A549 (cell line): ENCODE data around the gene GCAT. TPM values are rescaled to one million over a fixed set of nuclear protein-coding genes. Genes with fewer than 3 reads are reported as not detected.
A peak's percentile ranks its signal among the peaks of the same experiment; 100 is the strongest.

Experiments used
- ATAC-seq, 2 experiments: fragments of 200-7000 bp in 1 of 2; fragments of >200 bp in 1 of 2; cut with Nextera tagmentation in 1 of 2; cut with Tn5 transposase in 1 of 2; 3 replicates each; pipeline versions ENCODE4 v1.8.0 to v1.9.1; 2018 to 2020; ENCODE audit warnings: mild to moderate bottlenecking in 1 of 2, moderate library complexity in 1 of 2
- CTCF ChIA-PET: fragments of 300-600 bp; sonication (Branson Sonifier 250); formaldehyde crosslinking; extraction: SDS; loops from one replicate; lab custom pipeline; 2021; ENCODE audit warnings: antibody characterized with exemption, inconsistent platforms; lab: Yijun Ruan, JAX
- POLR2A ChIA-PET: fragments of 350-600 bp; formaldehyde crosslinking; extraction: SDS; loops from one replicate; lab custom pipeline; 2021; ENCODE audit warnings: antibody characterized with exemption, inconsistent platforms; lab: Yijun Ruan, JAX
- DNase-seq, 2 experiments: peaks; one replicate each; pipeline versions ENCODE4 v3.0.0 to v3.0.0-alpha.2; 2011 to 2016; ENCODE audit warnings: low read depth in 1 of 2, low spot score in 1 of 2
- FAIRE-seq: peaks from 2 replicates; lab custom pipeline; 2011; peaks lifted over from hg19 to GRCh38; lab: Jason Lieb, UNC
- H3K27ac ChIP-seq, 2 experiments: fragments of >200 bp; sonication (Bioruptor Twin); formaldehyde crosslinking; 3 replicates each; pipeline ENCODE4 v1.5.1; 2016 to 2017
- H3K4me1 ChIP-seq: fragments of >200 bp; sonication (Bioruptor Twin); formaldehyde crosslinking; 3 replicates; pipeline ENCODE4 v1.6.1; 2016
- H3K4me2 ChIP-seq: fragments of >200 bp; sonication (Bioruptor Twin); formaldehyde crosslinking; 3 replicates; pipeline ENCODE4 v1.6.1; 2016
- H3K4me3 ChIP-seq: fragments of >200 bp; sonication (Bioruptor Twin); formaldehyde crosslinking; 3 replicates; pipeline ENCODE4 v1.5.1; 2016
- H3K9me3 ChIP-seq: fragments of >200 bp; sonication (Bioruptor Twin); formaldehyde crosslinking; 3 replicates; pipeline ENCODE4 v1.6.1; 2016
- CBX2 ChIP-seq: fragments of 200-600 bp; sonication (generic); IDR thresholded peaks from 2 replicates; pipeline ENCODE4 v1.6.1; 2016; ENCODE audit warnings: low read depth, mild to moderate bottlenecking, borderline replicate concordance
- CBX8 ChIP-seq: fragments of 200-600 bp; sonication (generic); IDR thresholded peaks from 2 replicates; pipeline ENCODE4 v1.6.1; 2016
- CEBPB ChIP-seq, 2 experiments: fragments of >200 bp in 1 of 2; sonication (Bioruptor Twin) in 1 of 2; formaldehyde crosslinking in 1 of 2; IDR thresholded peaks; 2 replicates each; pipeline ENCODE4 v1.6.1; 2012 to 2016
- CHD4 ChIP-seq: fragments of 200-600 bp; sonication (generic); IDR thresholded peaks from 2 replicates; pipeline ENCODE4 v1.6.1; 2016; ENCODE audit warnings: antibody characterized with exemption, mild to moderate bottlenecking, borderline replicate concordance
- EHMT2 ChIP-seq: fragments of 200-600 bp; sonication (generic); IDR thresholded peaks from 2 replicates; pipeline ENCODE4 v1.6.1; 2016; ENCODE audit warnings: antibody characterized with exemption, low read depth, mild to moderate bottlenecking, moderate library complexity
- EP300 ChIP-seq, 2 experiments: fragments of >200 bp; sonication (Bioruptor Twin); formaldehyde crosslinking; IDR thresholded peaks; 2 replicates in 1 of 2; 3 replicates in 1 of 2; pipeline ENCODE4 v1.6.1; 2016 to 2017
- ESRRA ChIP-seq: fragments of 150-350 bp; IDR thresholded peaks from 2 replicates; pipeline ENCODE4 v1.6.1; 2014; ENCODE audit warnings: mild to moderate bottlenecking, low read length, borderline replicate concordance
- FOXS1 ChIP-seq: fragments of 250-450 bp; sonication (Bioruptor Pico); IDR thresholded peaks from 2 replicates; pipeline ENCODE4 v1.5.0; 2020; ENCODE audit warnings: mild to moderate bottlenecking, moderate library complexity
- HOXB5 ChIP-seq: fragments of 250-450 bp; sonication (Bioruptor Pico); IDR thresholded peaks from 2 replicates; pipeline ENCODE4 v1.5.0; 2020; ENCODE audit warnings: mild to moderate bottlenecking, moderate library complexity
- JUNB ChIP-seq: fragments of >200 bp; sonication (Bioruptor Twin); formaldehyde crosslinking; IDR thresholded peaks from 2 replicates; pipeline ENCODE4 v1.6.1; 2016
- KDM1A ChIP-seq: fragments of 200-600 bp; sonication (generic); IDR thresholded peaks from 2 replicates; pipeline ENCODE4 v1.6.1; 2016; ENCODE audit warnings: low read depth, mild to moderate bottlenecking
- KDM5A ChIP-seq: fragments of 200-600 bp; sonication (generic); IDR thresholded peaks from 2 replicates; pipeline ENCODE4 v1.6.1; 2016; ENCODE audit warnings: antibody characterized with exemption, mild to moderate bottlenecking
- MAFK ChIP-seq: fragments of 450-650 bp; IDR thresholded peaks from 2 replicates; pipeline ENCODE4 v1.6.1; 2014; ENCODE audit not compliant: partially characterized antibody
- MYC ChIP-seq: IDR thresholded peaks from 2 replicates; pipeline ENCODE4 v1.6.1; 2012; ENCODE audit warnings: mild to moderate bottlenecking, inconsistent platforms, low read length, improper control_type of control experiment, borderline replicate concordance
- NR3C1 ChIP-seq: fragments of >200 bp; sonication (Bioruptor Twin); formaldehyde crosslinking; IDR thresholded peaks from 3 replicates; pipeline ENCODE4 v1.6.1; 2017
- POLR2AphosphoS2 ChIP-seq: conservative IDR thresholded peaks from 2 replicates; pipeline ENCODE4 v1.6.1; 2012; ENCODE audit warnings: low read length, improper control_type of control experiment, inconsistent platforms
- RCOR1 ChIP-seq: fragments of 150-350 bp; IDR thresholded peaks from 2 replicates; pipeline ENCODE4 v1.6.1; 2014; ENCODE audit warnings: antibody characterized with exemption, low read length, low read depth
- RNF2 ChIP-seq: fragments of 200-600 bp; sonication (generic); IDR thresholded peaks from 2 replicates; pipeline ENCODE4 v1.6.1; 2016; ENCODE audit warnings: low read depth, mild to moderate bottlenecking, antibody characterized with exemption, moderate library complexity, borderline replicate concordance
- SREBF2 ChIP-seq: fragments of 450-650 bp; IDR thresholded peaks from 2 replicates; pipeline ENCODE4 v1.6.1; 2014; ENCODE audit warnings: mild to moderate bottlenecking, moderate library complexity
- TP53 ChIP-seq: fragments of 250-450 bp; sonication (Bioruptor Pico); IDR thresholded peaks from 2 replicates; pipeline ENCODE4 v1.5.0; 2021; ENCODE audit warnings: mild to moderate bottlenecking, moderate library complexity
- ZC3H11A ChIP-seq: fragments of 450-650 bp; IDR thresholded peaks from 2 replicates; pipeline ENCODE4 v1.6.1; 2014; ENCODE audit warnings: antibody characterized with exemption, mild to moderate bottlenecking
- ZFP36 ChIP-seq: fragments of 450-650 bp; IDR thresholded peaks from 2 replicates; pipeline ENCODE4 v1.6.1; 2014; ENCODE audit warnings: borderline replicate concordance; ENCODE audit not compliant: partially characterized antibody
- WGBS: methylation state at CpG from one replicate; pipeline ENCODE4 v1.1.6; 2017; ENCODE audit errors: missing lambda C conversion rate; 5-methylcytosine and 5-hydroxymethylcytosine counted together
- polyA plus RNA-seq, 4 experiments: library from polyadenylated mRNA; depleted of rRNA in 3 of 4; stranded (reverse); fragments of >200 nt; fragmentation: RNase III in 1 of 4; extraction: RNeasy Plus Mini Kit Qiagen cat#74134 plus additional on column Dnase treatment in 1 of 4; gene quantifications; 2 replicates in 3 of 4; 3 replicates in 1 of 4; pipeline ENCODE4 v1.2.3, GENCODE V29; 2011 to 2017
- TF ChIP-seq, protein P1 (sequence below): fragments of 250-450 bp; sonication (Bioruptor Pico); IDR thresholded peaks from 2 replicates; pipeline ENCODE4 v1.5.0; 2021; ENCODE audit warnings: mild to moderate bottlenecking, moderate library complexity, borderline replicate concordance
- TF ChIP-seq, protein P2 (sequence below): fragments of >200 bp; sonication (Bioruptor Twin); formaldehyde crosslinking; IDR thresholded peaks from 3 replicates; pipeline ENCODE4 v1.6.1; 2016
- TF ChIP-seq, protein P3 (sequence below): IDR thresholded peaks from 2 replicates; pipeline ENCODE4 v1.6.1; 2012; ENCODE audit warnings: low read depth, borderline replicate concordance
- TF ChIP-seq, protein P4 (sequence below): fragments of 450-650 bp; IDR thresholded peaks from 2 replicates; pipeline ENCODE4 v1.6.1; 2014; ENCODE audit warnings: antibody characterized with exemption
- TF ChIP-seq, protein P5 (sequence below): IDR thresholded peaks from 2 replicates; pipeline ENCODE4 v1.6.1; 2012

Gene GCAT
- polyA plus RNA-seq, 2 of the 4 experiments (the other 2 are of a cell fraction) = 1.2 to 2.1 TPM

DNA sequence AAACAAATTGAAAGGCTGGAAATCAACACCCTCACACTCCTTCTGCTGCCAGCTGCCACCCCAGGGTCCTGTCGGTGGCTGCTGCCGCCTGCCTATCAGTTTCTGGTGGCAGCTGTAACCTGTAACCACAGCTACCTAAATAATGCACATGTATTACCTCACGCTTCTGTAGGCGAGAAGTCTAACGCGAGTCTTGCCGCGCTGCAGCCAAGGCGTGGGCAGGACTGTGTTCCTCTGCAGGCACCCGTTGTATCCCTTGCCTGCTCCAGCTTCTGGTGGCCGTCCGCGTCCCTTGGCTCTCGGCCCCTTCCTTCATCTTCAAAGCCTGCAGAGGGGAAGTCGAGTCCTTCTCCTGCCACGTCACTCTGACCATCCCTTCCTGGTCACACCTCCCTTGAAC, 44.1 kb upstream of the GCAT start:
- POLR2A ChIA-PET = no interaction called here
- WGBS = 93% methylated on average over 16 of the region's 16 CpGs

DNA sequence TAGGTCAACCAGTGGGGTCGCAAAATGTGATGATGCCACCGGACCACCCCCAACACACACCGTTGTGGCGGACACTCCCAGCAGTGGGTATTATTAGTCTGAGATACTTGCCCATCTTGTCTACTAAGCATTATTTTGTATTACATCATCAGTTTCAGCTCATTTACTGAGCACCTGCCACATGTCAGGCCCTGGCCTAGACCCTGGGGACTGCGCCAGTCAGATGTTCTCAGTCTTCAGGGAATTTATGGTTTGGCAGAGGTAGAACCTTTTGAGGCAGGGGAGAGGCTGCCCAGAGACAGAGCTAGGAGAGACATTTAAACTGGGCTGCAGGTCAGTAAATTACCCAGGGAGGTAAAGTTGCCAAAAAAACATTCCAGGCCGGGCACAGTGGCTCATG, 43.1 kb upstream of the GCAT start:
- peaks cover 35% of the 10 kb centered on the region for H3K4me1 ChIP-seq
- POLR2A ChIA-PET = no interaction called here
- FAIRE-seq = no peak
- TF ChIP-seq ZC3H11A (no peak), CHD4 (no peak), JUNB (no peak), MAFK (peak; percentile 44), RNF2 (no peak)
- TF ChIP-seq, all 56 proteins: peak for 1
- CTCF ChIA-PET = interaction anchor here (0.5 to 1.4 kb wide), 4 partner anchors 16 to 157 kb away, joined by 3 to 4 read pairs (median 3); no protein-coding TSS in a partner anchor
- Histone ChIP-seq H3K9me3 (no peaks in the 10 kb centered on the region), H3K4me3 (no peak overlapping the region), H3K27ac (no peak overlapping the region), H3K4me2 (no peak overlapping the region)
- 94% methylated on average over 6 of the region's 6 CpGs for WGBS
- no peak for DNase-seq
- no peak for ATAC-seq

More for the DNA sequence above, 44.1 kb upstream of the GCAT start:
- TF ChIP-seq RCOR1 = no peak
- TF ChIP-seq, protein P1, sequence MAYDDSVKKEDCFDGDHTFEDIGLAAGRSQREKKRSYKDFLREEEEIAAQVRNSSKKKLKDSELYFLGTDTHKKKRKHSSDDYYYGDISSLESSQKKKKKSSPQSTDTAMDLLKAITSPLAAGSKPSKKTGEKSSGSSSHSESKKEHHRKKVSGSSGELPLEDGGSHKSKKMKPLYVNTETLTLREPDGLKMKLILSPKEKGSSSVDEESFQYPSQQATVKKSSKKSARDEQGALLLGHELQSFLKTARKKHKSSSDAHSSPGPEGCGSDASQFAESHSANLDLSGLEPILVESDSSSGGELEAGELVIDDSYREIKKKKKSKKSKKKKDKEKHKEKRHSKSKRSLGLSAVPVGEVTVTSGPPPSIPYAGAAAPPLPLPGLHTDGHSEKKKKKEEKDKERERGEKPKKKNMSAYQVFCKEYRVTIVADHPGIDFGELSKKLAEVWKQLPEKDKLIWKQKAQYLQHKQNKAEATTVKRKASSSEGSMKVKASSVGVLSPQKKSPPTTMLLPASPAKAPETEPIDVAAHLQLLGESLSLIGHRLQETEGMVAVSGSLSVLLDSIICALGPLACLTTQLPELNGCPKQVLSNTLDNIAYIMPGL (CRISPR knock-in tag) = no peak
- no peak for TF ChIP-seq KDM5A
- TF ChIP-seq, protein P2, sequence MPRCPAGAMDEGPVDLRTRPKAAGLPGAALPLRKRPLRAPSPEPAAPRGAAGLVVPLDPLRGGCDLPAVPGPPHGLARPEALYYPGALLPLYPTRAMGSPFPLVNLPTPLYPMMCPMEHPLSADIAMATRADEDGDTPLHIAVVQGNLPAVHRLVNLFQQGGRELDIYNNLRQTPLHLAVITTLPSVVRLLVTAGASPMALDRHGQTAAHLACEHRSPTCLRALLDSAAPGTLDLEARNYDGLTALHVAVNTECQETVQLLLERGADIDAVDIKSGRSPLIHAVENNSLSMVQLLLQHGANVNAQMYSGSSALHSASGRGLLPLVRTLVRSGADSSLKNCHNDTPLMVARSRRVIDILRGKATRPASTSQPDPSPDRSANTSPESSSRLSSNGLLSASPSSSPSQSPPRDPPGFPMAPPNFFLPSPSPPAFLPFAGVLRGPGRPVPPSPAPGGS = no peak
- no peak for TF ChIP-seq TP53 (CRISPR knock-in tag)
- TF ChIP-seq, protein P3, sequence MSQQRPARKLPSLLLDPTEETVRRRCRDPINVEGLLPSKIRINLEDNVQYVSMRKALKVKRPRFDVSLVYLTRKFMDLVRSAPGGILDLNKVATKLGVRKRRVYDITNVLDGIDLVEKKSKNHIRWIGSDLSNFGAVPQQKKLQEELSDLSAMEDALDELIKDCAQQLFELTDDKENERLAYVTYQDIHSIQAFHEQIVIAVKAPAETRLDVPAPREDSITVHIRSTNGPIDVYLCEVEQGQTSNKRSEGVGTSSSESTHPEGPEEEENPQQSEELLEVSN = no peak
- no peak for TF ChIP-seq EP300 (IDR thresholded peaks at IDR 0.05)
- TF ChIP-seq, protein P4, sequence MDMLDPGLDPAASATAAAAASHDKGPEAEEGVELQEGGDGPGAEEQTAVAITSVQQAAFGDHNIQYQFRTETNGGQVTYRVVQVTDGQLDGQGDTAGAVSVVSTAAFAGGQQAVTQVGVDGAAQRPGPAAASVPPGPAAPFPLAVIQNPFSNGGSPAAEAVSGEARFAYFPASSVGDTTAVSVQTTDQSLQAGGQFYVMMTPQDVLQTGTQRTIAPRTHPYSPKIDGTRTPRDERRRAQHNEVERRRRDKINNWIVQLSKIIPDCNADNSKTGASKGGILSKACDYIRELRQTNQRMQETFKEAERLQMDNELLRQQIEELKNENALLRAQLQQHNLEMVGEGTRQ = no peak
- TF ChIP-seq ESRRA = no peak
- TF ChIP-seq MYC = no peak
- no peak for TF ChIP-seq KDM1A
- H3K4me1 ChIP-seq = peaks cover 45% of the 10 kb centered on the region
- no peaks in the 10 kb centered on the region for H3K9me3 ChIP-seq
- H3K4me3 ChIP-seq = no peak overlapping the region
- no peak for FAIRE-seq
- CTCF ChIA-PET = interaction anchor here (1.2 to 1.5 kb wide), 4 partner anchors 8 to 121 kb away, joined by 3 to 5 read pairs (median 4); no protein-coding TSS in a partner anchor
- no peak overlapping the region for H3K27ac ChIP-seq
- ATAC-seq = no peak
- H3K4me2 ChIP-seq = no peak overlapping the region
- DNase-seq = no peak

DNA sequence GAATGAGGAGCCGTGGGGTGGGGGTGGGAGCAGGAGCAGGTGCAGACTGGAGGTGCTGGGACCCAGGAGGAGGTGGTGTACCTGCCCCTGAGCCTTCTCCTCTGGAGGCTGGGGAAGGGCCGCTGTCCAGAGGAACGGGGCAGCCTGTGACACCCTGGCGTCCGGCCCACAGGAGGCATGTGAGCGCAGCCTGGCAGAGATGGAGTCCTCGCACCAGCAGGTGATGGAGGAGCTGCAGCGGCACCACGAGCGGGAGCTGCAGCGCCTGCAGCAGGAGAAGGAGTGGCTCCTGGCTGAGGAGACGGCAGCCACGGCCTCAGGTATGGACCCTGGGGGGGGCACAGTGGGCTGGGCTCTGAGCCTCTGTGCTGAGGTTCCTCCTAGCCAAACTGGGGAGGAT, 42.2 kb upstream of the GCAT start:
- Histone ChIP-seq H3K4me1 (peaks cover 26% of the 10 kb centered on the region), H3K9me3 (no peaks in the 10 kb centered on the region), H3K4me3 (no peak overlapping the region)
- DNase-seq = no peak
- no peak for TF ChIP-seq FOXS1 (CRISPR knock-in tag)
- TF ChIP-seq EHMT2 = no peak
- TF ChIP-seq ESRRA = no peak
- TF ChIP-seq, protein P5, sequence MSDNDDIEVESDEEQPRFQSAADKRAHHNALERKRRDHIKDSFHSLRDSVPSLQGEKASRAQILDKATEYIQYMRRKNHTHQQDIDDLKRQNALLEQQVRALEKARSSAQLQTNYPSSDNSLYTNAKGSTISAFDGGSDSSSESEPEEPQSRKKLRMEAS = no peak
- TF ChIP-seq SREBF2 = no peak
- no peak for TF ChIP-seq ZFP36
- no peak for TF ChIP-seq CBX8
- no peak for TF ChIP-seq HOXB5 (CRISPR knock-in tag)
- no peak for TF ChIP-seq CEBPB (IDR thresholded peaks at IDR 0.05)
- TF ChIP-seq CBX2 = no peak
- no peak for TF ChIP-seq NR3C1
- TF ChIP-seq POLR2AphosphoS2 = no peak
- TF ChIP-seq, all 56 proteins: peak for 0
- no CpG with 5 or more reads among the region's 13 CpGs for WGBS
- FAIRE-seq = no peak
- ChIA-PET POLR2A (no interaction called here), CTCF (interaction anchor here (1.0 to 2.5 kb wide), 3 partner anchors 17 to 122 kb away, joined by 3 to 6 read pairs (median 4); no protein-coding TSS in a partner anchor)
- no peak for ATAC-seq
- Histone ChIP-seq H3K4me2 (no peak overlapping the region), H3K27ac (no peak overlapping the region)
